ENCODE results near the gene CPSF3.

Gene CPSF3

GRCh38 chr2:9477914-9478313 lies 54.5 kb downstream of the CPSF3 start:
- ChIA-PET POLR2A (no interaction called here), CTCF (no interaction called here)
- no peak for DNase-seq (ENCODE audit: low read depth, low spot score)
- TF ChIP-seq CTCF (IDR thresholded peaks at IDR 0.05; ENCODE audit: insufficient read depth, low read length, missing control alignments): no peak
- H3K4me3 ChIP-seq (ENCODE audit: low read depth, low read length): no peak overlapping the region

GRCh38 chr2:9478526-9478925 lies 55.1 kb downstream of the CPSF3 start:
- H3K4me3 ChIP-seq (ENCODE audit: low read depth, low read length): no peak overlapping the region
- ChIA-PET CTCF (no interaction called here), POLR2A (no interaction called here)
- no peak for DNase-seq (ENCODE audit: low read depth, low spot score)
- TF ChIP-seq CTCF (IDR thresholded peaks at IDR 0.05; ENCODE audit: insufficient read depth, low read length, missing control alignments): no peak

- DNase-seq (ENCODE audit: low read depth, low spot score): no peak
- ChIA-PET POLR2A (interaction anchor here (0.6 kb wide), 1 partner anchor 8 kb away, joined by 3 read pairs; no protein-coding TSS in a partner anchor), CTCF (interaction anchor here (0.7 kb wide), 1 partner anchor 76 kb away, joined by 3 read pairs; the partner anchor contains the start of gene ADAM17)
- no peak overlapping the region for H3K4me3 ChIP-seq (ENCODE audit: low read depth, low read length)
- no peak for TF ChIP-seq CTCF (IDR thresholded peaks at IDR 0.05; ENCODE audit: insufficient read depth, low read length, missing control alignments)
These were observed 56.7 kb downstream of the CPSF3 start for GRCh38 chr2:9480157-9480556.

- no peak overlapping the region for H3K4me3 ChIP-seq (ENCODE audit: low read depth, low read length)
- ChIA-PET POLR2A (no interaction called here), CTCF (interaction anchor here (1.4 to 1.6 kb wide), 2 partner anchors 10 kb away, joined by 3 to 5 read pairs; no protein-coding TSS in a partner anchor)
- DNase-seq (ENCODE audit: low read depth, low spot score): no peak
- TF ChIP-seq CTCF (IDR thresholded peaks at IDR 0.05; ENCODE audit: insufficient read depth, low read length, missing control alignments): no peak
These were observed 59.7 kb downstream of the CPSF3 start for GRCh38 chr2:9483107-9483506.

- TF ChIP-seq CTCF (IDR thresholded peaks at IDR 0.05; ENCODE audit: insufficient read depth, low read length, missing control alignments): no peak
- POLR2A ChIA-PET: no interaction called here
- H3K4me3 ChIP-seq (ENCODE audit: low read depth, low read length): no peak overlapping the region
- DNase-seq (ENCODE audit: low read depth, low spot score): no peak
- CTCF ChIA-PET: no interaction called here
These were observed 61.1 kb downstream of the CPSF3 start for GRCh38 chr2:9484533-9484932.

- H3K4me3 ChIP-seq (ENCODE audit: low read depth, low read length): no peak overlapping the region
- DNase-seq (ENCODE audit: low read depth, low spot score): no peak
- ChIA-PET POLR2A (interaction anchor here (0.5 to 0.6 kb wide), 2 partner anchors 9 to 65 kb away, joined by 3 read pairs; partner anchors contain the start of genes CPSF3 and ITGB1BP1), CTCF (interaction anchor here (1.3 kb wide), 1 partner anchor 281 kb away, joined by 3 read pairs; no protein-coding TSS in a partner anchor)
- no peak for TF ChIP-seq CTCF (IDR thresholded peaks at IDR 0.05; ENCODE audit: insufficient read depth, low read length, missing control alignments)
These were observed 65.4 kb downstream of the CPSF3 start for GRCh38 chr2:9488583-9489547.

All from AG04449 (cell line).